Measurements from ENCODE around the gene CD74.

CD74 gene

GRCh38 chr5:150431574-150431973 lies 18.9 kb upstream of the CD74 start:
- H3K4me2 ChIP-seq (ENCODE audit: low read length) = no peak overlapping the region
- no CpG with 5 or more reads among the region's 4 CpGs for WGBS (ENCODE audit: extremely low coverage, insufficient coverage, insufficient read length)
- H3K79me2 ChIP-seq (ENCODE audit: control insufficient read depth, insufficient read depth, low read length, poor library complexity) = no peaks in the 10 kb centered on the region
- no peak overlapping the region for H4K91ac ChIP-seq (ENCODE audit: low read depth, low read length)
- no peak overlapping the region for H3K14ac ChIP-seq (ENCODE audit: low read length)
- H3K4me1 ChIP-seq (ENCODE audit: control insufficient read depth in 1 of 2, insufficient read depth in 2 of 2, low read length in 2 of 2) = peaks cover 4% of the 10 kb centered on the region in 2 experiments
- H3K9ac ChIP-seq (ENCODE audit: low read length) = no peak overlapping the region
- H2BK5ac ChIP-seq (ENCODE audit: low read depth, low read length, poor library complexity) = no peak overlapping the region
- no peaks in the 10 kb centered on the region for H3K27me3 ChIP-seq (ENCODE audit: insufficient read depth, low read length)
- no peak overlapping the region for H4K8ac ChIP-seq (ENCODE audit: low read depth, low read length)
- H3K18ac ChIP-seq (ENCODE audit: low read length) = no peak overlapping the region
- H2AK5ac ChIP-seq (ENCODE audit: low read length) = no peak overlapping the region
- H2BK12ac ChIP-seq (ENCODE audit: low read length) = no peak overlapping the region
- no peaks in the 10 kb centered on the region for H3K79me1 ChIP-seq (ENCODE audit: low read length)
- no peak overlapping the region for H3K23ac ChIP-seq (ENCODE audit: low read length)
- H3K4ac ChIP-seq (ENCODE audit: low read depth, low read length) = no peak overlapping the region
- DNase-seq = no peak
- H3K9me3 ChIP-seq (ENCODE audit: insufficient read depth, low read depth, low read length) = no peaks in the 10 kb centered on the region
- no peak overlapping the region for H2BK120ac ChIP-seq (ENCODE audit: insufficient read depth, low read length, poor library complexity)
- no peak overlapping the region for H3K4me3 ChIP-seq (ENCODE audit: low read depth, low read length)
- no peak overlapping the region for H3K27ac ChIP-seq (ENCODE audit: low read depth, low read length)
- H3K36me3 ChIP-seq (ENCODE audit: control insufficient read depth in 1 of 2, insufficient read depth in 2 of 2, low read length in 2 of 2) = no peaks in the 10 kb centered on the region
- H2AFZ ChIP-seq (ENCODE audit: insufficient read depth, low read length, poor library complexity) = no peak overlapping the region
- H4K12ac ChIP-seq (ENCODE audit: low read depth, low read length) = no peak overlapping the region

DNA sequence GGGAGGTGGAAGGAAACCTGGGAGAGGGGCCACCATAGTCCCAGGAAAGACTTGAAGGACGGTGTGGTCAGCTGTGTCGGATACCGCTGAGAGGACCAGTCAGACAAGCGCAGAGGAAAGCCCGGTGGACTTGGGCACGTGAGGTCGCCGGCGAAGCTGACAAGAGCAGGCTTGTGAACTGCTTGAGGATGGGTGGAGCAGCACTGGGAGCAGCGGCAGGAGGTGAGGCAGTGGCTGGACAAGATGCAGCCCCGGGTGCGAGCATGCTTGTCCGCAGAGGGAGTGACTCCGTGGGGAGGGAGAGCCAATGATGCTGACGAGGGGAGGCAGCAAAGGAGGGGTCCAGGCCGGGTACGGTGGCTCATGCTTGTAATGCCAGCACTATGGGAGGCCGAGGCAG lies 18.3 kb upstream of the CD74 start:
- Histone ChIP-seq H3K18ac (ENCODE audit: low read length) (no peak overlapping the region), H4K91ac (ENCODE audit: low read depth, low read length) (no peak overlapping the region), H3K36me3 (ENCODE audit: control insufficient read depth in 1 of 2, insufficient read depth in 2 of 2, low read length in 2 of 2) (no peaks in the 10 kb centered on the region), H3K9ac (ENCODE audit: low read length) (no peak overlapping the region), H3K4me1 (ENCODE audit: control insufficient read depth in 1 of 2, insufficient read depth in 2 of 2, low read length in 2 of 2) (peaks cover 4% of the 10 kb centered on the region in 2 experiments), H2BK5ac (ENCODE audit: low read depth, low read length, poor library complexity) (no peak overlapping the region), H3K4me2 (ENCODE audit: low read length) (no peak overlapping the region), H4K8ac (ENCODE audit: low read depth, low read length) (no peak overlapping the region), H3K23ac (ENCODE audit: low read length) (no peak overlapping the region), H4K12ac (ENCODE audit: low read depth, low read length) (no peak overlapping the region), H3K4me3 (ENCODE audit: low read depth, low read length) (no peak overlapping the region), H3K14ac (ENCODE audit: low read length) (no peak overlapping the region), H3K27ac (ENCODE audit: low read depth, low read length) (no peak overlapping the region), H3K27me3 (ENCODE audit: insufficient read depth, low read length) (no peaks in the 10 kb centered on the region), H3K9me3 (ENCODE audit: insufficient read depth, low read depth, low read length) (no peaks in the 10 kb centered on the region), H2AK5ac (ENCODE audit: low read length) (no peak overlapping the region), H3K79me1 (ENCODE audit: low read length) (no peaks in the 10 kb centered on the region), H2AFZ (ENCODE audit: insufficient read depth, low read length, poor library complexity) (no peak overlapping the region), H3K79me2 (ENCODE audit: control insufficient read depth, insufficient read depth, low read length, poor library complexity) (no peaks in the 10 kb centered on the region), H2BK120ac (ENCODE audit: insufficient read depth, low read length, poor library complexity) (no peak overlapping the region), H3K4ac (ENCODE audit: low read depth, low read length) (no peak overlapping the region), H2BK12ac (ENCODE audit: low read length) (no peak overlapping the region)
- no peak for DNase-seq
- WGBS (ENCODE audit: extremely low coverage, insufficient coverage, insufficient read length) = no CpG with 5 or more reads among the region's 18 CpGs

DNA sequence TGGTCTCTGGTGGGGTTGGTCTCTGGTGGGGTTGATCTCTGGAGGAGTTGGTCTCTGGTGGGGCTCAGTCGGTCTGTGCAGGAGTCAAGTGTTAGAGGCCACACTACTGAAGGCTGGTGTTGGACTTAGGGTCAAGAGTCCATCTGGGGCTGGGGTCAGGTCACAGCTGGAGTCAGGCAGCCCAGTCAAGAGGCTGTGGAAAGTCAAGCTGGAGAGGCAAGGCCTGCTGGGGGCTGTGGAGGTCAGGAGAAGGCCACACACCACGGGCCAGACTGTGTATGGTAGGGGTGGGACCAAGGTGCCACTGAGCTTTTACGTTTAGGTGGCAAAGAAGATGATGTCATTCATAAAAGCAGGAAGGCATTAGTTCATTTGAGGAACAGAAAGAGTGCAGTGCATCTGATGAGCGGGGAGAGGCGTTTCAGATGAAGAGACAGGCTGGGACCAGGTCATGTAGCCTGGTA lies 16.7 kb upstream of the CD74 start:
- Histone ChIP-seq H3K4me1 (ENCODE audit: control insufficient read depth in 1 of 2, insufficient read depth in 2 of 2, low read length in 2 of 2) (peaks cover 0 to 4% of the 10 kb centered on the region in 2 experiments), H4K8ac (ENCODE audit: low read depth, low read length) (no peak overlapping the region), H3K9ac (ENCODE audit: low read length) (no peak overlapping the region), H2AFZ (ENCODE audit: insufficient read depth, low read length, poor library complexity) (no peak overlapping the region), H3K79me2 (ENCODE audit: control insufficient read depth, insufficient read depth, low read length, poor library complexity) (no peaks in the 10 kb centered on the region), H3K23ac (ENCODE audit: low read length) (no peak overlapping the region), H3K9me3 (ENCODE audit: insufficient read depth, low read depth, low read length) (no peaks in the 10 kb centered on the region), H3K27ac (ENCODE audit: low read depth, low read length) (no peak overlapping the region), H3K4me3 (ENCODE audit: low read depth, low read length) (no peak overlapping the region), H3K4me2 (ENCODE audit: low read length) (no peak overlapping the region), H2AK5ac (ENCODE audit: low read length) (no peak overlapping the region), H3K79me1 (ENCODE audit: low read length) (no peaks in the 10 kb centered on the region), H2BK12ac (ENCODE audit: low read length) (no peak overlapping the region), H4K12ac (ENCODE audit: low read depth, low read length) (no peak overlapping the region), H4K91ac (ENCODE audit: low read depth, low read length) (no peak overlapping the region), H3K4ac (ENCODE audit: low read depth, low read length) (no peak overlapping the region), H3K27me3 (ENCODE audit: insufficient read depth, low read length) (no peaks in the 10 kb centered on the region), H3K36me3 (ENCODE audit: control insufficient read depth in 1 of 2, insufficient read depth in 2 of 2, low read length in 2 of 2) (no peaks in the 10 kb centered on the region), H3K14ac (ENCODE audit: low read length) (no peak overlapping the region), H2BK120ac (ENCODE audit: insufficient read depth, low read length, poor library complexity) (no peak overlapping the region), H3K18ac (ENCODE audit: low read length) (no peak overlapping the region), H2BK5ac (ENCODE audit: low read depth, low read length, poor library complexity) (no peak overlapping the region)
- no peak for DNase-seq
- no CpG with 5 or more reads among the region's 5 CpGs for WGBS (ENCODE audit: extremely low coverage, insufficient coverage, insufficient read length)

DNA sequence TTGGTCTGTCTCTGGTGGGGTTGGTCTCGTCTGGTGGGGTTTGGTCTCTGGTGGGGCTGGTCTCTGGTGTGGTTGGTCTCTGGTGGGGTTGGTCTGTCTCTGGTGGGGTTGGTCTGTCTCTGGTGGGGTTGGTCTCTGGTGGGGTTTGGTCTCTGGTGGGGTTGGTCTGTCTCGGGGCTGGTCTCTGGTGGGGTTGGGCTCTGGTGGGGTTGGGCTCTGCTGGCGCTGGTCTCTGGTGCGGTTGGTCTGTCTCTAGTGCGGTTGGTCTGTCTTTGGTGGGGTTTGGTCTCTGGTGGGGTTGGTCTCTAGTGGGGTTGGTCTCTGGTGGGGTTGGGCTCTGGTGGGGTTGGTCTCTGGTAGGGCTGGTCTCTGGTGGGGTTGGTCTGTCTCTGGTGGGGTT lies 16.3 kb upstream of the CD74 start:
- Histone ChIP-seq H3K79me2 (ENCODE audit: control insufficient read depth, insufficient read depth, low read length, poor library complexity) (no peaks in the 10 kb centered on the region), H3K14ac (ENCODE audit: low read length) (no peak overlapping the region), H2BK120ac (ENCODE audit: insufficient read depth, low read length, poor library complexity) (no peak overlapping the region), H2BK5ac (ENCODE audit: low read depth, low read length, poor library complexity) (no peak overlapping the region), H3K23ac (ENCODE audit: low read length) (no peak overlapping the region), H3K79me1 (ENCODE audit: low read length) (no peaks in the 10 kb centered on the region), H3K4me1 (ENCODE audit: control insufficient read depth in 1 of 2, insufficient read depth in 2 of 2, low read length in 2 of 2) (peaks cover 0 to 4% of the 10 kb centered on the region in 2 experiments), H2AK5ac (ENCODE audit: low read length) (no peak overlapping the region), H3K4ac (ENCODE audit: low read depth, low read length) (no peak overlapping the region), H3K18ac (ENCODE audit: low read length) (no peak overlapping the region), H3K9me3 (ENCODE audit: insufficient read depth, low read depth, low read length) (no peaks in the 10 kb centered on the region), H4K8ac (ENCODE audit: low read depth, low read length) (no peak overlapping the region), H3K4me2 (ENCODE audit: low read length) (no peak overlapping the region), H3K36me3 (ENCODE audit: control insufficient read depth in 1 of 2, insufficient read depth in 2 of 2, low read length in 2 of 2) (no peaks in the 10 kb centered on the region), H2AFZ (ENCODE audit: insufficient read depth, low read length, poor library complexity) (no peak overlapping the region), H3K27me3 (ENCODE audit: insufficient read depth, low read length) (no peaks in the 10 kb centered on the region), H3K27ac (ENCODE audit: low read depth, low read length) (no peak overlapping the region), H3K4me3 (ENCODE audit: low read depth, low read length) (no peak overlapping the region), H4K91ac (ENCODE audit: low read depth, low read length) (no peak overlapping the region), H3K9ac (ENCODE audit: low read length) (no peak overlapping the region), H4K12ac (ENCODE audit: low read depth, low read length) (no peak overlapping the region), H2BK12ac (ENCODE audit: low read length) (no peak overlapping the region)
- no peak for DNase-seq
- WGBS (ENCODE audit: extremely low coverage, insufficient coverage, insufficient read length) = no CpG with 5 or more reads among the region's 5 CpGs
